NCI-H1436 treated with DMSO at 0.1 percent for 48 hours (cell line): Measurements from ENCODE around the gene CLEC19A.

Experiments used
- DNase-seq: peaks from one replicate; lab custom pipeline; 2025; lab: John Stamatoyannopoulos, UW

Gene CLEC19A

DNA sequence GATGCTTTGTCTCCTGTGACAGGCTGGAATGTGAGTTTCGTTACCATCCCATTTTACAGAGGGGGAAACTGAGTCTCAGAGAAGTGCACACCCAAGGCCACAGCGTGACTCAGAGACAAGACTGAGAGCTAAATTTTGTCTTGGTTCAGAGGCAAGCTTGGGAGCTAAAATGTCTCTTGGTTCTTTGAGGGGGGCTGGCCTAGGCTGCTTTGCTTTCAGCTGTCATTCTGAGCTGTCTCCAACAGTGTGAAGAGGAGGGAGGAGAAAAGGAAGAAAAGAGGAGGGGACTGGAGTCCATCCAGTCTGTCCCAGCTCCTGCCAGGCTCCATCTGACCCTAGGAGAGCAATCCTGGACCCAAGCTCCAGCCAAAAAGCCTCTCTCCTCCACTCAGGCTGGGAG is at the start of gene CLEC19A:
TSS of gene CLEC19A (plus strand) at position 301 of the 400 bp plus-strand sequence. CDS start 121 bp downstream, outside the sequence.
- no peak for DNase-seq

DNA sequence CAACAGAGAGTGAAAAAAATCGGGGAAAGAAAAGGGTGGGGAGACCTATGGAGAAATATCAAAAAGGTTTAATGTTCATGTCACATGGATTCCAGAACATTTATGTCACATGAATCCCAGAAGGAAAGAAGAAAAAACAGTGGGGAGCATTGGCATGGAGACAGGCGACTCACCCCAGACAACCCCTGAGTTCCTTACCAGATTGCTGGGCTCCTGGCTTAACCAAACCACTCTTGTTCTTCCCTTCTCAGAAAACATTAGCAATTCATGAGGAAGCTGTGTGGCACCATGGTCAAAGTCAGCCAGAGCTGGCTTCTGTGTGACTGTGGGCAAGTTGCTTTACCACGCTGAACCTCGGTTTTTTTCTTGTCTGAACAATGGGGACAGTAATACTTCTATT is 49.6 kb upstream of the CLEC19A start:
- no peak for DNase-seq

DNA sequence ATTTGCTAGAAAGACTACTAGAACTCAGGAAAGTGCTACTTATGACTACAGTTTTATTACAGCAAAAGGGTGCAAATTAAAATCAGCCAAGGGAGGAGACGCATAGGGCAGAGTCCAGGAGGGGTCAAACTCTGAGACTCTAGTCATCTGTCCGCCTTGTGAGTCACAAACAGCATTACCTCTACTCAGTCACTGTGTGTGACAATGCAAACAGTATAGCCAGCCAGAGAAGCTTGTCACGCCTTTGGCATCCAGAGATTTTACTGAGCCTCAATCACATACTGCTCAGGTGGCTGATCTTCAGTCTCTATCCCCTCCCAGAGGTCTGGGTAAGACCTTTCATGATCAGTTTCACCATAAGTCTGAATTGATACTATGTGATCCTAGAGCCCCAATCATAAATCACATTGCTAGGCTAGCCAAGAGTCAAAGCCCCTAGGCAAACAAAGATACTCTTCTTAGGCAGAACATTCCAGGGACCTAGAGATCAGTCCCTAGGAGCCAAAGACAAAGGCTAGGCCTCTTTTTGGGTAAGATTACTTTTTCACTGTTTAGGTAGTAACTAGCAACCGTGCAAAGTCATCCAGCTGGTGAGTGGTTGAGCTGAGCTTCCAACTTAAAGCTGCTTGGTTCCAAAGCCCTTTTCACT is 48.8 kb upstream of the CLEC19A start:
- DNase-seq: no peak

DNA sequence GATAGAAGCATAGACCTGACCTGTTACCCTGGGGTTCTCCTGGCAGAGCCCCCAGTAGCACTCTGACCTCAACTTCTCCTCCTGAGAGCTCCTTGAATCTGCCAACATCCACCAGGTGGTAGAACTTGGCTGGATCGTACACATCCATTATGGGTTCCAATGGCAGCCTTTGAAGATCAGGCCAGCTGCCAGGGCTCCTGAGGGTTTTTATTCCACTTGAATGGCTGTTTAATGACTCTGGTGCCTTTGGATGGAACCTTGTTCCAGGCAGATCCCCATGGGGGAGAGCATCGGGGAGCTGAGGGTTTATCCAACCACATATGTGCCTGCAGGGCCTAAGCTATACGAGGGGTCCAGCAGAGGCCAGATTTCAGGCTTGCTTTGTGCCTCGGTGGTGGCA is 47.1 kb upstream of the CLEC19A start:
- no peak for DNase-seq

DNA sequence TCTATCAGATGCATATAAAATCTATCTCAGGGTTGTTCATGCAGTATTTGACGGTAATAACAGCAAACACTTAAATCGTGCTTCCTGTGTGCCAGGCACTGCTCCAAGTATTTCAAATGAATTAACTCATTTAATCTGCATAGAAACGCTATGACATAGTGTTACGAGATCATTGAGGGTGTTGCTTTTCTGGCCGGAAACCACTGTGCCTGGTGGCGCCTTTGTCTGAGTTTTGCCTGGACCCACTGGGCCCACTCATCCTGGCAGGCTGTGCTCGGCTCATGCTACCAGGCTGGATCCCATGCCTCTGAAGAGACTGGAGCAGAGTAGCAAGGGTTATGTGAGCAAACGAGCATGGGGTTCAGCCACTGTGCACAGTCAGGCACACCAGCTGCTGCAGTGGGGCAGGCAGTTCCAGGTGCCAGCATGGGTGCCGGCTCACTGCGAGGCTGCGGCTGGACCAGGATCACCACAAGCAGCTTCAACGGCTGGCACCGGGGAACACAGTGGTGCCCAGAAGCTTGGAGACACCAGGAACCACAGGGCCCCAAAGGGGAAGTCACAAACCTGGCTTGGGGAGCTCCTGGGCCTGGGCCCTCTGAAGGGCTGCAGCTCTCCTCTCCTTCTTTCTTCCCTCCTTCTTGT is 45.9 kb upstream of the CLEC19A start:
- no peak for DNase-seq

DNA sequence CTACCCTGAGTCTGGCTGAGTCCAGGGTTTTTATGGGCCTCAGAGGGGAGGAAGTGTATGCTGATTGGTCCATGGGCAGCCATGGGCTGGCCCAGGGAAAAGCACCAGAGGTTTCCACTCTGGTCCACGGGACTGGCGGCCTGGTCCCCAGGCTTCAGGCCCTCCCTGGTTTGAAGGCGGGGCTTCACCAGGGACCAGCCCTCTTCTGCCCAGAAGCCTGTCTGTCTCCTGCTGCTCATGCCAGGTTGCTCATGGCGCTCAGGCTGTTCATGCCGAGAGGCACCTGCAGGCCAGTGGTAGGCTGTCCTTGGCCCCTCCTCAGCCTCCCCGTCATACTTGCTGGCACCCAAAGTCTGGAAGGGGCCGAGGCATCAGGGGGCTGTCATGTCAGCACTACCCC is 45.0 kb upstream of the CLEC19A start:
- DNase-seq: no peak

DNA sequence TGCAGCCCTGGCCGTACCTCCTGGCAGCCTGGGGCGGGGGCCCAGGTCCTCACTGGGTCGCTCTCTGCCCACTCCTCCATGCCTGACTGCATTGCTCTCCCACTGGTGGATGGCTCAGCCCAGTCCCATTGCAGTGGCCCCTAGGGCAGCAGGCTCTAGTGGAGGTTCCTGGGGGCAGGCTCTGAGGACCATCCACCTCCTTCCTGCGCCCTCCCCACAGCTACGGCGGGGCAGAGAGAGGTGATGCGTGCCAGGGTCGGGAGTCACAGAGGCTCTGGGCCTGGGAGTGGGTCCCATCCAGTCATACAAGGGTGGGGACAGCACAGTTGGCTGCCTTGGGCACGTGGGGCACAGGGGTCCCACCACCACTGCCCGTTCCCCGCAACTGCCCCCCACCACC is 44.0 kb upstream of the CLEC19A start:
- no peak for DNase-seq

DNA sequence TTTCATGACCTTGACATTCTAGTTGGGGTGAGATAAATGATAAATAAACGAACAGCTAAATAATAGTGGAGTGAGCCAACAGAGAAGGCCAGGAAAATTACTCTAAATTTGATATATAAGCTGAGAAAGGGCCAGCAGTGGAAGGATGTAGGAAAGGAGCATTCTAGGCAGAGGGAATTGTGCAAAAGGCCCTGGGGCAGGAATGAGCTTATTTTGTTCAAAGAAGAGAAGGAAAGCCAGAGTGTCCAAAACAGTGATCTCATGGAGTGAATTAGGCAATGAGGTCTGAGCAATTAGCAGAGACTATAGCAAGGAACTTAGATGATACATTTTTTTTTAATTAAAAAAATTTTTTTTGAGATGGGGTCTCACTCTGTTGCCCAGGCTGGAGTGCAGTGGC is 43.3 kb upstream of the CLEC19A start:
- DNase-seq: no peak

DNA sequence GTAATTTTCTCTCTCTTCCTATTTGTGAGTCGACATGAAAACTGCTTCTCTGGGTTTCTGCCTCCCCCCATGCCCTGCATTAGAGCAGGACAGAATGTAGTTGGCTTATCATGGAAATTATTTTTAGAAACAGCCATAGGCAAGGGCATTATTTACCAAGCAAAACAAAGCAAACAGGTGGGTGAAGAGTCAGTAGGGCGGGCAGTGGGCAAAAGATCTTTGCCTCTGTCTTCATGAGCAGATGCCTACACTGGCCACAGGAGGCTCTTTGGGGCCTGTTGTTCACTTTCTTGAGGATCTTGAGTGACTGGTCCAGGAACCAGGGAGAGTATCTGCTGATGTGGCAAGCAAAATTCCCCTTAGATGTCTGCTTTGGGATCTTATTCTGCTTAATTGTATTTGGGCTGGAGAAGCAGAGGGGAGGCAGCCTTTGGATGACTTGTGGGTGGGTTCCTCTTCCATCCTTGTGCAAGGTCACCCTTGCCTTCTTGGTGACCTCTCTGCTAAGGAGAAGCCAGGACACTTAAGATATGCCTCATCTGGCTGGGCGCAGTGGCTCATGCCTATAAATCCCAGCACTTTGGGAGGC is 42.5 kb upstream of the CLEC19A start:
- no peak for DNase-seq

DNA sequence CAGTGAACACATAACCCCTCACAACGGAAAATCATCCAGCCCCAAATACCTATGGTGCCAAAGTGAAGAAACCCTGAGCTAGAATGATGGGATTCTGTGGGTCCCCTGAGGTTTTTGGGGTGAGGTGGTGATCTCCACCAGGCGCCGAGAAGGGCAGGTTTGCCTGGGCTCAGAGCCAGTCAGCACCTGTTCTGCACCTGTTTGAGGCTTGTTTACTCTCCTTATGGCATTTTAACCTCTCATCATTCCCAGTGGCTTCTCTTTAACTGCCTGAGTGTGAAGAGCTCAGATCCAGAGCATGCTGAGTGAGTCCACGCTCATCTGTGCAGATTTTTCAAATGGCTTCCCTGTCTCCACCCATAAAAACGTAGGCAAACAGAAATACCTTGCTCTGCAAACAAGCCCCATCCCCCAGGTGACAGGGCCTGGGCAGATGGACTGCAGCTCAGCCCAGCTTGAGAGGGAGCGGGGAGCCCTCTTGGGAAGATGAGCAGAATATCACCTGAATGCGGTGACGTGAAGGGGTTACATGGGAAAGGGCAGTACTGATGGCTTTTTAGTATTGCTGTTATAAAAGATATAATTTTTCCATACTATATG is 40.1 kb upstream of the CLEC19A start:
- no peak for DNase-seq

DNA sequence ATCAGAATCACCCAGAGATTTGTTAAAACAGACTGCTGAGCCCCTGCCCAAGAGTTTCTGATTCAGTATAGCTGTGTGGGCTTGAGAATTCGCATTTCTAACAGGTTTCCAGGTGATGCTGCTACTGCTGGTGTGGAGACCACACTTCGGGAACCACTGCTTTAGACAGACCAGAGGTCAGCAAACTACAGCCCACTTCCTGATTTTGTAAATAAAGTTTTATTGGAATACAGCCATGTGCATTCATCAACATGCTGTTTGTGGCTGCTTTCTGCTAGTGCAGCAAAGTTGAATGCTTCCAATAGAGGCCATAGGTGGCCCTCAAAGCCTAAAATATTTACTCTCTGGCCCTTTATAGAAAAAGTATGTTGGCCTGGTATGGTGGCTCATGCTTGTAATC is 32.6 kb upstream of the CLEC19A start:
- DNase-seq: no peak

DNA sequence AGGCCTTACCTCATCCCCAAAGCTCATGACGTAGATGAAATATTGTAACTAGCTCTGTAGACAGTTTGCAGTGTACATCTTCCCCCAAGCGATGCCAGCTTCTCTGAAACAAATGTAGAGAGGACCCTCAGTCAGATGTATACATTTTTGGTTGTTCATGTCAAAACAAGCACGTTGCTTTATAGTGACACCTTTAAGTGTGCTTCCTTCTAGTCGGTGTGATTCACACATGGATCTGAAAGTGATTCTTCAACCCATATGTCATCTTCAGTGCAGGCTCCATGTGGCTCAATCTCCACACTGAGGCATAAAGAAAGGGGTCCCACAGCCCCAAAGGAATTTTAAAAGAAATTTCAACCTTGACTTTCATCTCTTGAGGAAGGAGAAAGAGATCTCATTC is 30.9 kb upstream of the CLEC19A start:
- DNase-seq: no peak

DNA sequence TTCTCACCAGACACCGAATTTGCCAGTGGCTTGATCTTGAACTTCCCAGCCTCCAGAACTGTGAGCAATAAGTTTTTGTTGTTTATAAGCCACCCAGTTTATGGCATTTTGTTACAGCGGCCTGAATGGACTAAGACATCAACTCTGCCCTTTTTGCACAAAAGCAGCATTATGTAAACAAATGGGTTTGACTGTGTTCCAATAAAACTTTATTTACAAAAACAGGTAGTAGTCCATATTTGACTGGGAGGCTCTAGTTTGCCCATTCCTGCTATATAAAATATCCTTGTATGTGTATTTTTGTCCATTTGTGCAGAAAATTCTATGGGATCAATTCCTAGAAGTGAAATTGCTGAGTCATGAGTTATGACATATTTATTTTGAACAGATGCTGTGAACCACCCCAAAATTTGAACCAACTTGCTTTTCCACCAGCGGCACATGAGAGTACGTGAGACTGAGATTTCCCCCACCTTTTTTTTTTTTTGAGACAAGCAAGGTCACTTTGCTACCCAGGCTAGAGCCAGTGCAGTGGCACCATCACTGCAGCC is 21.3 kb upstream of the CLEC19A start:
- no peak for DNase-seq

DNA sequence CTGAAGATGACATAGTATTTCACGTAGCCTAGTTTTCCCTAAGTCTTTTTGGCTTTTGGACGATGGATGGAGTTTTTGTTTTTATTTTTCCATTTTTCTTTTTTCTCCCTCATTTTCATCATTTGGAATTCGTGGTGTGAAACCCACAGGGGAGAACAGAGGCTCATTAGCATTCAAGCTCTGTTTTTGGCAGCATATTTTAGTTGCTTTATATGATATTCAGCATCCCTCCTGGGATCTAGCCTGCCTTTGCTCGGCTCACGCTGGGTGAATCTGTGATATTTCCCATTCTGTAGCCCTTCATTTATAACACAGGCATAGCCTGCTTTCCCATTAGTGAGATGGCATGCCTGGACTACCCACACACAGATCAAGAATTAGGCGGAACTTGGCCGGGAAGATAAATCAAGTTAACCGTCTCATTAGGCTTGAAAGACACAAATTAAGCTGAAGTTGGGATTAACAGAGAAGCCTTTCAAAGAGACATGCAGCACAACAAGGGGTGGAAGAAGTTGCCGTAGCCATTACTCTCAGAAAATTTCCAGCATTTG is 20.1 kb upstream of the CLEC19A start:
- no peak for DNase-seq

DNA sequence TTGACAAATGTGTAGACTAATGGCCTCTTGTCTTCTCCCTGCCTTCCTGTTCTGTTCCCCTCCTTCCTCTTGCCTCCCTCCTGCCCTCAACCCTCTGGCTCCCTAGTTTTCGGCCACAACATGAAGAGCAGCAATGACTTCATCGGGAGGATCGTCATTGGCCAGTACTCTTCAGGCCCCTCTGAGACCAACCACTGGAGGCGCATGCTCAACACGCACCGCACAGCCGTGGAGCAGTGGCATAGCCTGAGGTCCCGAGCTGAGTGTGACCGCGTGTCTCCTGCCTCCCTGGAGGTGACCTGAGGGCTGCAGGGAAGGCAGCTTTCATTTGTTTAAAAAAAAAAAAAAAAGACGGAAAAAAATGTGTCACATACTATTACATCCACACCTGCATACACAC is 18.8 kb upstream of the CLEC19A start:
- no peak for DNase-seq

DNA sequence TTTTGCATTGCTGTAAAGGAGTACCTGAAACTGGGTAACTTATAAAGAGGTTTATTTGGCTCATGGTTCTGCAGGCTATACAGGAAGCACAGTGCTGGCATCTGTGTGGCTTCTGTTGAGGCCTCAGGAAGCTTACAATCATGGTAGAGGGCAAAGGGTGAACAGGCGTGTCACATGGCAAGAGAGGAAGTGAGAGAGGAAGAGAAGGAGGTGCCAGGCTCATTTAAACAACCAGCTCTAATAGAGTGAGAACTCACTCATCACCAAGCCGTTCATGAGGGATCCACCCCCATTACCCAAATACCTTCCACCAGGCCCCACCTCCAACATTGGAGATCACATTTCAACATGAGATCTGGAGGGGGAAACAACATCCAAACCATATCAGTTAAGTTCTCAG is 16.4 kb upstream of the CLEC19A start:
- DNase-seq: no peak

DNA sequence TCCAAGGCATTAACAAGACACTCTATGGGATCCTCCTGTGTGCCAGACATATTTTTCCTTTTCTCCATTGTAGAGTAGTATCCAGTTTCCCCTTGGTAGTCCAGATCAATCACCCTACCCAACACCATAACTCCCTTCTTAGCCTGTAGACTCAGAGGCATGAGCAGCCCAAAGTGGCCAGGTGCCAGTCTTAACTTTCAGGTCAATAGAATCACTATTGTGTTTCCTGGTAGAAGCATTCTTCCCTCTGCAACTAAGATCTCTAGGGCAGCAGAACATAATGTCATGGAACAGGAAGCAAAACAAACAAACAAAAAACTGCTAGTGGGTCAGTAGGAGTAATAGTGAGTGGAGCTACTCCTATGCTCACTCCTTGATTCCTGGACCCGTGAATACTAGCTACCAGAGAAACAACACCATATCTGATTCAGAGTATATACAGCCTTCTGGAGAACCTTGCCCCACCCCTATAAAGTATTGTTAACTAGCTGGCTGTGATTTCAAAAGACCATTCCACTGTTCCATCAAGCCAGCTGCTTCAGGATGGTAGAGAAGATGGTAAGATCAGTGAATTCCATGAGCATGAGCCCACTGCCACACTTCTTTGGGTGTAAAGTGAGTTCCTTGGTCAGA is 11.2 kb upstream of the CLEC19A start:
- no peak for DNase-seq

DNA sequence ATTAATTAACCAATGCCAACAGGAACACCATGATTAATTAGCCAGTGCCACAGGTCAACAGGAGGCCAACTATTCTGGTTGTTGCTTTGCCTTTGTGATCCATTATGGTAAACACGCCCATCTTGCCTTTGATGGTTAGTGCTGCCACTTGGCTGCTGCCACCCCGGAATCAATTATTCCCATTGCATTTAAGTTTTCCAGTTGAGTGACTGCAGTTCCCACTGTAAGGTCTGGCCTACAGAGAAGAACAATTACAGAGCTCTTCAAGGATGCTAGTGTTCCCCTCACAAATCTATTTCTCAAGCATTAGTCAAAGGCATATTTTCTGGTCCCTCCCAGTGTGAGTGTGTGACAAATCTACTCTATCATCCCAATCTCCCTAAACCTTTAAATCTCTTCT is 7.1 kb upstream of the CLEC19A start:
- DNase-seq: no peak

DNA sequence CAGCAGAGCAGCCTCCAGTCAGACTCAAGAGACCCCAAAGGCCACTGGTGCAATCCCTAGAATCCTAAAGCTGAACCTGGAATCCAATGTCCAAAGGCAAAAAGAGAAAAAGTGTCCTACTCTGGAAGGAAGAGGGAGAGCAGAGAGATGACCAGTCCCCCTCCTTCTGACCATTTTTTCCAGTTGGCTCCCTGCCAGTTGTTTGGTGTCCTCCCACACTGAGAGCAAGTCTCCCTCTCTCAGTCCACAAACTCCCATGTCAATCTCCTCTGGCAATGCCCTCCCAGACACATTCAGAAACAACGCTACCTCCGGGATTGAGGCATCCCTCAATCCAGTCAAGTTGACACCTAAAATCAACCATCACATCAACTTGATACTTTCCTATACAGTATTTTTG is 4.3 kb upstream of the CLEC19A start:
- no peak for DNase-seq

DNA sequence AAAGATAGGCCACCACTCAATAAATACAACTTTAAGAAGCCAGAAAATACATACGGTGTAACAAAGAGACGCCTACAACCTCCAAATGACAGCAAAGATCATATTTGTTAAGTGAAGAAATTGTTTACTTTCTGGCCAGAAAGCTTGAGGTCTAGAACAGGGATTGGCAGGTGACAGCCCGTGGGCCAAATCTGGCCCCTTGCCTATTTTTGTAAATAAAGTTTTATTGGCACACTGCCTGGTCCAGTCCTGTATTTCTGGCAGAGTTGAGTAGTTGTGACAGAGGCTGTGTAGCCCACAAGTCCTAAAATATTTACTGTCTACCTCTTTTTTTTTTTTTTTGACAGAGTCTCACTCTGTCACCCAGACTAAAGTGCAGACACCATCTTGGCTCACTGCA is 3.4 kb upstream of the CLEC19A start:
- DNase-seq: no peak

DNA sequence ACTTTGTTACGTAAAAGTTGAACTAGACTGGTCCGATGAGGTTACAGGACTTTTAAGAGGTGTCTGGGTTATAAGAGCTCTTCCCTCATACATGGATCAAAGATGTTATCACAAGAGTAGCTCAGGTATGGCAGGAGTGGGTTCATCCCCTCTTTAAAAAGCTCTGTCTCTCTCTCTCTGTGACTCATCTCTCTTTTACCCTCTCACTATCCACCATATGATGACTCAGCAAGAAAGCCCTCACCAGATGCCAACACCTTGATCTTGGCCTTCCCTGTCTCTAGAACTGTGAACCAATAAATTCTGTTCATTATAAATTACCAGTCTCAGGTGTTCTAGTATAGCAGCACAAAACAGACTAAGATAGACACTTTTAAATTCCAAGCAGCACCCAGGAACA is 1.9 kb upstream of the CLEC19A start:
- DNase-seq: no peak

DNA sequence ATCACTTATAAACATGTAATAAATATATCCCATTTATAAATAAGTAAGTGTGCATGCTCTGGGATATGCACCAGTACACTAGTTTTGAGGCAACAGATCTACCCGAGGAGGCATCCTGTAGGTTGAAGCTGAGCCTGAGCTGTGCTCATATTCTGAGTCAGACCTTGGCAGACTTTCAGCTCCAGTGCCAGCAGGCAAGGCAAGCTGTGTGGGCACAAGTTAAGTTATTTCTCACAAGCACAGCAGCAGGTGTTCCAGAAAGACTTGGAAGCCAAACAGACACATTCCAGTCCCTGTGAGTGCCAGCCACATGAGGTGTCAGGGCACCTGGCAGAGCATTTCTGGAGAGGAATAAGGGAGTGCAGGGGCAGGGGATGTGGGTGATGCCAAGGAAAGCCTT is 1.3 kb upstream of the CLEC19A start:
- DNase-seq: no peak
